Measurements from ENCODE around the gene ZNF627.
"Not testable (repeated sequence)": the region's sequence is repeated elsewhere in the genome, so short reads cannot be mapped to it uniquely, and the experiment has no call there.

ZNF627 gene

DNA sequence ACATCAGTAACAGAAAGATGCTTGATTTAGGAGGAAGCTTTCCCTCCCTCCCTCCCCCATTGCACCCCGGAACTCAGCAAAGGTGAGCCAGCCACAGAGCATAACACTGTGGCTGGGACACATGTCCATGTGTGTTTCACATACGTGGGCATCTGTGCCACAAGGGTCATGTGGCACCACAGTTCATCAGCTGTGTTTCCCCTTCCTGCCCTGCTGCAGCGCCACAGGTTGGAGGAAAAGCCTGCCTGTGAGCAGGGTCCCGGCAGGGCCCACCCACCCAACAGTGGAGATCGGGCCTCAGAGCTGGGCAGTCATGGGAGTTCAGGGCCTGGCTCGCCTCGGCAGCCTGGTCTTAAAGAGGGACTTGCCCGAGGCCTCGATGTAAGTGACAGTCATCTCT lies 22.6 kb upstream of the ZNF627 start:
- DNase-seq (ENCODE audit: low read depth), result no peak

DNA sequence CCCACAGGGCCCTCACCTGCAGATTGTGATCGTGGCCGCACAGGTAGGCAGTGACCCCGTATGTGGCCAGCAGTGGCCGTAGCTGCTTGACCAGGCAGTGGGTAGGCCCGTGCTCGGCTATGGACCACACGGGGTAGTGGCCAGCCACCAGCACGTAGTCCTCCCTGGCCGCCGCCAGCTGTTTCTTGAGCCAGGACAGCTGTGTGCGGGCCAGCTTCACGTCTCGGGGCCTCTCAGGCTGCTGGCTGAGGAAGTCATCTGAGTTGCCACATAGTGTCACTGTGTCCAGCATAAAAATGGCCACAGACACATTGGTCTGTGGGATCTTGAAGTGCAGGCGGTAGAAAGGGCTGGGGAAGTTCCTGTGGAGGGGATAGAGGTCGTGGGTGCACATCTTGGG lies 21.1 kb upstream of the ZNF627 start:
- DNase-seq (ENCODE audit: low read depth), result no peak

DNA sequence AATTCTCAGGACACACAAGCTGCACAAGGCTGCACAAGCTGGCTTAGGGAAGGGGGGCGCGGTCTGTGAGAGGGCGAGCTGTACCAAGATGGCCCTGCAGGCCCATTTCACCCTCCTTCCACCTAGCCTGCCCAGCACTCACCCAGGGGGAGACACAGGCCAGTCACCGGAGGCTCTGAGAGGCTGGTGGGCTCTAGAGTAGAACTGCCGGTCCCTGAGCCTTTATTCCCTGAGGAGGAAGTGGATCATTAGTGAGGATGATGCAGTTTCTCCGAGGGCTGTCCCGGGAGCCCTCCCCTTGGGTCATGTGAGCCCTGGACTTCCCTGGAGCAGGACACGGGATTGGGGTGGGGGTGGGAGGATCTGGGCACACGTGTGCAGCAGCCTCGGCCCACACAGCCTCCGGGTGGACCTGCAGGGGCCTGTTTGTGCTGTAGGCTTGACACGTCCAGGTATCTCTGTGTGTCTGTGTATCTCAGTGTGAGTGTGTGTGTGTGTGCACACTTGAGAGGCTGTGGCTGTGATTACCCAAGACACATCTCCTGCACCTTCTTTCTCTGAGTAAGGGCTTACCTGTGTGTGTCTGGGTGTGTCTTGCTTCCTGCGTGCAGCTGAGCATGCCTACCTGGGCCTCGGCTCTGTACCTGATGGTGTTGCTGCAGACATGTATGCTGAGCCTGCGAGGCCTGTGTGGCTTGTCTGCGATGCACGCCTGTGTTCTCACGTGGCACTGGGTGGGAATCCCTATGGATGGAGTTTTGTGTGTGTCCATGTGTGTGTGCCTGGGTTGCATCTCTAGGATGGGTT lies 19.6 kb upstream of the ZNF627 start, which contains the start of gene ACP5:
Gene ACP5, minus strand, starts transcription at position 195 of the 807 bp plus-strand sequence. CDS start 328 bp downstream, outside the sequence.
- no peak for DNase-seq (ENCODE audit: low read depth)

DNA sequence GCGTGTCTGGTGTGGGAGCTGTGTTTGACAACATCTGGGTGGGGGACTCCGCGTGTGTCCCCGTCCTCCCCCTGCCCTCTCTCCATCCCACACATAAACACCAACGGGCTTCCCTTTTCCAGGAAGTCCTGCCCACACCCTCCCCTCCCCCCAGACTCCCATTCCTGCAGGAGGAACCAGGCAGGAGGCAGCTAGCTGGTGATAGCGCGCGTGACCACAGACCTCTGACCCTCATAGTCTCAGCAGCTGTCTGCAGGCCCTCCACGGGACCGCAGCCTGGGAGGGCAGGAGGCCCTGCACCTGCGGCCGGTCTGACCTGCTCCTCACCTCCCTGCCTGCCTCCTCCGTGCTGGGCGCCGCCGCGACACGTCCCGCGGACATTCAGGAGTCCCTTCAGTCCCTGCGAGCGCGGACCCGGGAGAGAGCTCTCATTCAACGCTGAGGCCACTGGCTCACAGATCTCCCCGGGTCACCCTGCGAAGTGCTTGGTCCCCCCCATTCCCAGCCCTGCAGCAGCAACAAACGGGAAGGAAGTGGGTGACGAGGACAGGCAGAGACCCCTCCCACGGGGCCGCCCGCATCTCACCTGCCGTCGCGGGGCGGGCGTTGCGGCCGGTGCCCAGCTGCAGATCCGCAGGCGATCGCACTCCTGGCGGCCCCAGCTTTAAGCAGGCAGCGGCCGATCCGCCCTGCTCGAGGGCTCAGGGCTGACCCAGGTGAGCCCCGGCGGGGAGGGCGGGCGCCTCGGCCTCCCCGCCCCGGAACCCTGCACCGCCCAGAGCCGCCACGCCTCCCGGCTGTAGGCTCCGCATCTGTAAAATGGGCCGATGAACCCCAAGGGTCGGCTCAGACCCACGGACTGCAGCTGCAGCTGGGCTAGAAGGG lies 18.8 kb upstream of the ZNF627 start:
- DNase-seq (ENCODE audit: low read depth), result peak; percentile 9

DNA sequence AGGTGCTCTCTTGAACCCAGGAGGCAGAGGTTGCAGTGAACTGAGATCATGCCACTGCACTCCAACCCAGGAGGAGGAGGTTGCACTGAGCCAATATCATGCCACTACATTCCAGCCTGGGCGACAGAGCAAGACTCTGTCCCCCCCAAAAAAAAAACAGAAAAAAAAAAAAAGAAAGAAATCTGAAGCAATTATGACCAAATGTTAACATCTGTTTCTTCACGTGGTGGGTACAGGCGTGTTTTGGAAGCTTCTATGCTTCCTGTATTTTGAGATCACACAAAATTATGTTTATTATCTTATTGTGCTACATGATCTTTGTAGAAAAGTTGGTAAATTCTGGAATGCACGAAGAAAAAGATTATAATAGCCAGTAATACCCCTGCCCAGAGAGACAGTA lies 17.2 kb upstream of the ZNF627 start:
- no peak for DNase-seq (ENCODE audit: low read depth)

DNA sequence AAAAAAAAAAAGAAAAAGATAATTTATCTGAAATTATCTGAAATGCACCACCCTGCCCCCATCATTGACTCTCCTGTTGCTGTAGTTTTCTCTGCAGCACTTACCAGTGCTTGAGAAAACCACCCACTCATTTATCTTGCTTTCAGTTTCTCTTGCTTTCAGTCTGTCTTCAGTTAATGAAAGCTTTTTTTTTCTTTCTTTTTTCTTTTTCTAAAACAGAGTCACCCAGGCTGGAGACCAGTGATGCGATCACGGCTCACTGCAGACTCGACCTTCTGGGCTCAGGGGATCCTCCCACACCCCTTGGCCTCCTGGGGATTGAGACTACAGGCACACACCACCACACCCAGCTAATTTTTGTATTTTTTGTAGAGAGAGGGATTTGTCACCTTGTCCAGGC lies 15.5 kb upstream of the ZNF627 start:
- DNase-seq (ENCODE audit: low read depth), result no peak

DNA sequence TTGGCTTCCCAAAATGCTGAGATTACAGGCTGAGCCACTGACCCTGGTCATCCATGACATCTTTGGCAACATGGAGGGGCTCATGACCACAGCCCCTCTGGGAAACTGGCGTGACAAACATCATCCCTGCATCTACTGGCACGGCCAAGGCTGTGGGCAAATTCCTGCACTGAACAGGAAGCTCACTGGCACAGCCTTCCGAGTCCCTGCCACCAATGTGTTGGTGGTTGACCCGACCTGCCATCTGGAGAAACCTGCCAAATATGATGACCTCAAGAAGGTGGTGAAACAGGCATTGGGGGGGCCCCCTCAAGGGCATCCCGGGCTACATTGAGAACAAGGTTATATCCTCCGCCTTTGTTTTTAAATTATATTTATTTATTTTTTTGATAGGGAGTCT lies 11.0 kb upstream of the ZNF627 start:
- no peak for DNase-seq (ENCODE audit: low read depth)

DNA sequence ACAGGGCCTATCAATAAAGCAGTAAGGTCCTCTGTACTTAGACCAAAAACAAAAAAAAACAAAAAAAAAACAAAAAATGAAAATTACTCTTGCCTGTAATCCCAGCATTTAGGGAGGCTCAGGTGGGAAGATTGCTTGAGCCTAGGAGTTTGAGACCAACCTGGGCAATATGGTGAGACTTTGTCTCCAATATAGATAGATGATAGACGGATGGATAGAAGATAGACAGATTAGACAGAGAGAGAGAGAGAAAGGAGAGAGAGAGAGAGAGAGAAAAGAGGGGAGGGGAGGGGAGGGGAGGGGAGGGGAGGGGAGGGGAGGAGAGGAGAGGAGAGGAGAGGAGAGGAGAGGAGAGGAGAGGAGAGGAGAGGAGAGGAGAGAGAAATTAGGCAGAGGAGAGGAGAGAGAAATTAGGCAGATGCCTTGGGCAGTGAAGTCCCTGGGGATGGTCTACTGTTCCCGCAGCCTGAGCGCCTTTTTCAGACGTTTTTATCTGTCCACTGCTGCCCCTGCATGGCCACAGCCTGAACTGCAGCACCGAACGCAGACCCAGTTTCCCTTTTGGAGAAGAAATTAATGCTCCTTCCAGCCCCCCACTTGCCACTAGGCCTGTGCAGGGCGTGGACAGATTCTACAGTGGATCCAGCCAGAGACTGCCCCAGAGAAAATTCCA lies 9.8 kb upstream of the ZNF627 start:
- peak; percentile 60 for DNase-seq (ENCODE audit: low read depth)

DNA sequence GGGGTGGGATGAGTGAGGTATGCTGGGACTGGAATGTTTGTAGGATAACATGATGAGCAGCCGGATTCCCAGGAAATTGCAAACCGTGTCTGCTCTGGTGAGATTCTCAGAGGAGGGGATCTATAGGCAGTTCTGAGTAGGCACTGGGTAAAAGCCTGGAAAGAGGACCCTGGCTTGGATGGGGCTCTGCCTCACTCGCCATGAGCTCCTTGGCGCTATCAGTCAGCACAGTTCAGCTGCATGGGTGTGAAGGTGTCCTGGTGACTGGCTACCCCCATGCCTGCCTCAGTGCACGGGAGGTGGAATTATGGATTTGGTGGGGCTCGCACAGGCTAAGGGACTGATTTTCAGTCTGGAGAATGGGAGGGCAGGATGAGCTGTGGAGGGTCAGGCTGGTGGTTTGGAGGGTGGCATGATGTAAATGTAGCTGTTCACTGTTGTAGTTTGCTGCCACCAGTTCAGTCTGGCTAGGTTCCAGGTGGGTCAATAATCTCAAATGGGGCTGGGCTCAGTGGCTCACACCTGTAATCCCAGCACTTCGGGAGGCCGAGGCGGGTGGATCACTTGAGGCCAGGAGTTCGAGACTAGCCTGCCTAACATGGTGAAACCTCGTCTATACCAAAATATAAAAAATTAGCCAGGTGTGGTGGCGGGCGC lies 9.2 kb upstream of the ZNF627 start:
- DNase-seq (ENCODE audit: low read depth), result no peak

DNA sequence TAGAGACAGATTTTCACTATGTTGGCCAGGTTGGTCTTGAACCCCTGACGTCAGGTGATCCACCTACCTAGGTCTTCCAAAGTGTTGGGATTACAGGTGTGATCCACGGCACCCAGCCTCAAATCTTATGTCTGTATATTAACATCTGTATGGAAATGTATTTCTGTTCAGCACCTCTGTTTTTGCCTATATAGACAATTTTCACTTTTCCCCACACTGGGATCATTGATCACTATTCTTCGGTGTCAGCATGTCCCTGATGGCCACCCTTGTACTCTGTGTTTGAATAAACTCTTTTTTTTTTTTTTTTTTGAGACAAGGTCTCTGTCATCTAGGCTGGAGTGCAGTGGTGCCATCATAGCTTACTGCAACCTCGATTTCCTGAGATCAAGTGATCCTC lies 3.2 kb upstream of the ZNF627 start:
- DNase-seq (ENCODE audit: low read depth), result no peak

DNA sequence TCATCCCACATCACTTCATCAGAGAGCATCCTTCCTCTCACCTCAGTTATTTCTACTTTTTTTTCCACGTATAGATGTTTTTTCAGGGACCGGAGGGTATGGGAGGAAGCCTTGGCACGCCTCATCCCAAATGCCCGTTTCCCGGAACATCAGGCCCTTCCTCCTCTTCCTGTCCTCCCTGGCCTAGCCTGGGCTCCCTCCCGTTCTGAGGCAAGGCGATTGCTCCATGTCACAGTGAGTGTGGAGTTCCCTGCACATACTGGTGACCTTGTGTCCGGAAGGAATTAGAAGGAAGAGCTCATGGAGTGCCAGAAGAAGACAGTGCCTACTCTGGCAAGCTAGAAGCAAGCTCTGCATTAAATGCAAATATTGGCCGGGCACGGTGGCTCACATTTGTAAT lies 1.1 kb upstream of the ZNF627 start:
- no peak for DNase-seq (ENCODE audit: low read depth)

DNA sequence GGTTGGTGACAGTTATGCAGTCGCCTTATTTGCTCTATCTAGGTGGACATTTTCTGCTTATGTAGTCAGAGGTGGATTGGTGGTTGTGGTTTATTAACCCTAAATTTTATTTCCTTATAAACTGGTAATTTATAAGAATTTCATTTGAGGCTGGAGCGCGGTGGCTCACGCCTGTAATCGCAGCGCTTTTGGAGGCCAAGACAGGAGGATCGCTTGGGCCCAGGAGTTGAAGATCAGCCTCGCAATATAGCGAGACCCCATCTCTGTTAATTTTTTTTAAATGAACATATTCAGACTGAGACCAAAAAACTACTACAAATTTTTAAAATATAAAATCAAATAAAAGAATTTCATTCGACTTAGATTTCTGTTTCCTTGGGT lies 810 bp downstream of the ZNF627 start:
- DNase-seq (ENCODE audit: low read depth), result no peak

DNA sequence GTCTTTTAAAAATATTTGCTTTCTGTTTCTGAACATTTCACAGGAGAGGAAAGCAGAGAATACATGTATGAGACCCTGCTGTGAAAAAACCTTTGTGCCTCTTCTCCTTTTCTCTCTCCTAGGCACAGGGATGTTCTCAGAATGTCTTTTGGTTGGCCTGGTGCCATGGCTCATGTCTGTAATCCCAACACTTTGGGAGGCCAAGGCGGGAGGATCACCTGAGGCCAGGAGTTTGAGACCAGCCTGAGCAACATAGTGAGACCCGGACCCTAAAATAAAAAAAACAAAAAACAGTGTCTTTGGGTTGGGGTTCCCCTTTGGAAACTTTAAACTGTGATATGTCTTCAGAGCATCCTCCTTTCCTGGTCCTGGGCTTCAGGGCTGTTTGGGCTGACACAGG lies 1.5 kb downstream of the ZNF627 start:
- DNase-seq (ENCODE audit: low read depth), result no peak

DNA sequence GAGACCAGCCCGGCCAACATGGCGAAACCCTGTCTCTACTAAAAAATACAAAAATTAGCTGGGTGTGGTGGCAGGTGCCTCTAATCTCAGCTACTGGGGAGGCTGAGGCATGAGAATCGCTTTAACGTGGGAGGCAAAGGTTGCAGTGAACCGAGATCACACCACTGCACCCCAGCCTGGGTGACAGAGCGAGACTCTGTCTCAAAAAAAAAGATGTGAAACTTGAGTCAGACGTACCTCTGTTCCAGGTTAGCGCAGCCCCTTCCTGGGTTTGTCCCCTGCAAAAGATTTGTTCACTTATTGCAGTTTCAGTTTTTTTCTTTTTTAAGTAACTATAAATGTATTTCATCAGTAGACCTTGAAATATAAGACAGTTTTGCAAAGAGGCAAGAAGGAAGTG lies 2.4 kb downstream of the ZNF627 start:
- not testable (repeated sequence) for DNase-seq (ENCODE audit: low read depth)

DNA sequence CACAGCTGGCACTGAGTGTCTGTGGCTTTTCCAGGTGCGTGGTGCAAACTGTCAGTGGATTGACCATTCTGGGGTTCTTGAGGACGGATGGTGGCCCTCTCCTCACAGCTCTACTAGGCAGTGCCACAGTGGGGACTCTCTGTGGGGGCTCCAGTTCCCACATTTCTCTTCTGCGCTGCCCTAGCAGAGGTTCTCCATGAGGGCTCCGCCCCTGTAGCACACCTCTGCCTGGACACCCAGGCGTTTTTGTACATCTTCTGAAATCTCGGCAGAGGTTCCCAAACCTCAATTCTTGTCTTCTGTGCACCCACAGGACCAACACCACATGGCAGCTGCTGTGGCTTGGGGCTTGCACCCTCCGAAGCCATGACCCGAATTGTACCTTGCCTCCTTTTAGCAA lies 9.2 kb downstream of the ZNF627 start:
- no peak for DNase-seq (ENCODE audit: low read depth)

DNA sequence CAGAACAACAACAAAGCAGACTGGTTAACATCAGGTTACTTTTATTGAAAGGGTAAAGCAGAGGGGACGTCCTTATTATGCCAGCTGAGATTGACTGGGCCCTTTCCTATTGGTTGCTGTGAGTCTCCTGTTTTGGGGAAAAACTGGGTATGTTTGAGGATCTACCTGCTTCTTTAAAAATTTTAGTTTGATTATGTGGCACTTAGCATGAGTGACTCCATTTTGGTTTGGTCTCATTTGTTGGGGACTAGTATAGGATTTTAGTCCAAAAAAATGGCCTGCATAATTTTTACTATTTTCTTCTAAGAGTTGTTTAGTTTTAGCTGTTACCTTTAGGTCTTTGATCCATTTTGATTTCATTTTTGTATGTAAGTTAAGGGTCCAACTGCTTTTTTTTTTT lies 14.4 kb downstream of the ZNF627 start:
- no peak for DNase-seq (ENCODE audit: low read depth)

DNA sequence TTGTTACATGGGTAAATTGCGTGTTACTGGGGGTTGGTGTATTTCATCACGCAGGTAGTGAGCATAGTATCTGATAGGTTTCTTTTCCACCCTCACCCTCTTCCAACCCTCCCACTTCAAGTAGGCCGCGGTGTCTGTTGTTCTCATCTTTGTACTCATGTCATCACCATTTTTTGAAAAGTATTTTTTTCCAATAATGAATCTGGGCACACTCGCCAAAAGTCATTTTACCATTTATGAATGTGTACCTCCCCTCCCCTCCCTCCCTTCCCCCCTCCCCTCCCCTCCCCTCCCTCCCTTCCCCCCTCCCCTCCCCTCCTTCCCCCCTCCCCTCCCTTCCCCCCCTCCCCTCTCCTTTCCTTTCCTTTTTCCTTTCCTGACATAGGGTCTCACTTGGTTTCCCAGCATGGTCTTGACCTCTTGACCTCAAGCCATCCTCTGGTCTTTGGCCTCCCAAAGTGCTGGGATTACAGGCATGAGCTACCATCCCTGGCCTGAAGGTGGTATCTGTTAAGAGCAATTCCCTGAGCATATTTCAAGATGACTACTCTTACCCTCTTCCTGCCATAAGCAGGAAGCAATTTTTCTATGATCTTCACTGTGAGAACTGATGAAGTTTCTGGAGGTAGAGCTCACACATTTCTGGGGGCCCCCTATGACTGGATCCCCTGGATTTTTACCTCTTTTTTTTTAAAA lies 15.7 kb downstream of the ZNF627 start:
- DNase-seq (ENCODE audit: low read depth), result no peak

DNA sequence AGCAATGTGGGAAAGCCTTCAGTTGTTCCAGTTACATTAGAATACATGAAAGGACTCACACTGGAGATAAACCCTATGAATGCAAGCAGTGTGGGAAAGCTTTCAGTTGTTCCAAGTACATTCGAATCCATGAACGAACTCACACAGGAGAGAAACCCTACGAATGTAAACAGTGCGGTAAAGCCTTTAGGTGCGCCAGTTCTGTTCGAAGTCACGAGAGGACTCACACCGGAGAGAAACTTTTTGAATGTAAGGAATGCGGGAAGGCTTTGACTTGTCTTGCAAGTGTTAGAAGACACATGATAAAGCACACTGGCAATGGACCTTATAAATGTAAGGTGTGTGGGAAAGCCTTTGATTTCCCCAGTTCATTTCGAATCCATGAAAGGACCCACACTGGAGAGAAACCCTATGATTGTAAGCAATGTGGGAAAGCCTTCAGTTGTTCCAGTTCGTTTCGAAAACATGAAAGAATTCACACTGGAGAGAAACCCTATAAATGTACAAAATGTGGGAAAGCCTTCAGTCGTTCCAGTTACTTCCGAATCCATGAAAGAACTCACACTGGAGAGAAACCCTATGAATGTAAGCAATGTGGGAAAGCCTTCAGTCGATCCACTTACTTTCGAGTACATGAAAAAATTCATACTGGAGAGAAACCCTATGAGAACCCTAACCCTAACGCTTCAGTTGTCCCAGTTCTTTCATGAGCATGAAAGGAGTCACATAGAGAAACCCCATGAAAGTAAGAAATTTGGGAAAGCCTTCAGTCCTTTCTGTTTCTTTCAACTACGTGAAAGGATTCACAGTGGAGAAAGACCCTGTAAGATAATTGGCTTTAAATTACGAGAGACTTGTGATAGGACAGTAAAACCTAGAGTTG lies 20.1 kb downstream of the ZNF627 start:
- no peak for DNase-seq (ENCODE audit: low read depth)

DNA sequence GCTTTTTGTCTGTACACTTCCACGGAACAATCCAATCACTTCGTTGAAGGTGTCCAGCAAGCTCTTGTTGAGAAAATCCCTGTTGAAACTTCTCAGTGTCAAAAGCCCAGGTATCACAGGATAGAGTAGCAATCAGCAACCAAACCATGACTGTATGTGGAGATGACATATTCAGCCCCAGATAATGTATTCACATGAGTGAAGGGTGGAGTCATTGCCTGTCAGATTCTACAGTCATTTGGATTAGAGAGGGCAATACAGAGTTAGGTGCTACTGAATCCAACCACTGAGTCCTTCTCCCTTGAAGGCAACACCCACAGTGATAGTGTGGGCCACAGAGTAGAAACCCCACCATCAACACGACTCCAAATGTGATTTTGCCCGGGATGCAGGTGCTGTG lies 23.3 kb downstream of the ZNF627 start:
- no peak for DNase-seq (ENCODE audit: low read depth)

DNA sequence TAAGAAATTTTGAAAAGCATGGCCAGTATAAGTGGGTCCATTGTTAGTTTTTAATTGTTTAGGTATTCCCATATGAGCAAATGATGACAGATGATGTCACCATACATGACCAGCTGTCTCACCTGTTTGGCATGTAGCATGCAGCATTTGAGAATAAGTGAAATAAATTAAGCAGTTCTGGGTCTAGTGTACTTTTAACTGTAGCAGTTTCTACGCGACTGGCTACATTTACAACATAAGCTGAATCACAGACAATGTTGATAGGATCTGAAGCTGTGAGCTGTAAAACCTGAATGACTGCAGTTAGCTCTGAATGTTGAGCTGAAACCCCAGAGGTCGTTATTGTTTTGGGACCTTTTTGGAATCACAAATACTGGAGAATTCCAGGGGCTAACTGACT lies 25.1 kb downstream of the ZNF627 start:
- not testable (repeated sequence) for DNase-seq (ENCODE audit: low read depth)

DNA sequence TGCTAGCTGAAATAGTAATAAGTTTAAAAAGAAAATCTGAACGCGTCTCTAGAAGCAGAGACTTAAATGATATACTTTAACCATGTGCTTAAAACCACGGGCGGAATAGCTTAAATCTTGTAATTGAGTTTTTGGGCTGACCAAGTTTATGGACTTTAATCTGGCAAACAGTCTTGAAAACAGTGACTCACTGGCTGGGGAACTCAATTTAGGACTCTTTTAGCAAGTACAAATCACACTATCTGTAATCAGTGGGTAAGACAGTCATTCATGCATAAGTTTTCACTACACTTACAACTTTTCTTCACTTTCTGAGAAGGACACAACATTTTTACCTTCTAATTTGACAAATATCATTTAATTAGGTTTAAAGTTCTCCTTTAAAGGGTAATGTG lies 26.8 kb downstream of the ZNF627 start:
- no peak for DNase-seq (ENCODE audit: low read depth)
